ENCODE measurements around the gene IFT172. TPM values are rescaled to one million over a fixed set of nuclear protein-coding genes. Genes with fewer than 3 reads are reported as not detected.

IFT172 gene
- total RNA-seq, 2 experiments from 2014 or later: 7.9 to 9.9 TPM

GRCh38 chr2:27471961-27472360 is 17.6 kb downstream of the IFT172 start:
- no peak overlapping the region for H3K27ac Mint-ChIP-seq
- H3K4me3 Mint-ChIP-seq: no peak overlapping the region
- POLR2A ChIA-PET: no interaction called here
- H3K9me3 Mint-ChIP-seq: no peaks in the 10 kb centered on the region
- no peak for DNase-seq
- H3K27me3 Mint-ChIP-seq: no peaks in the 10 kb centered on the region
- peaks cover 2% of the 10 kb centered on the region for H3K36me3 Mint-ChIP-seq (ENCODE audit: low read depth)
- CTCF ChIA-PET: interaction anchor here (1.7 kb wide), 1 partner anchor 9 kb away, joined by 5 read pairs; no protein-coding TSS in a partner anchor
- no peaks in the 10 kb centered on the region for H3K4me1 Mint-ChIP-seq

GRCh38 chr2:27464443-27464842 is 25.1 kb downstream of the IFT172 start:
- Mint-ChIP-seq H3K9me3 (no peaks in the 10 kb centered on the region), H3K27me3 (no peaks in the 10 kb centered on the region), H3K4me1 (no peaks in the 10 kb centered on the region), H3K36me3 (ENCODE audit: low read depth) (no peaks in the 10 kb centered on the region), H3K4me3 (no peak overlapping the region), H3K27ac (no peak overlapping the region)
- DNase-seq: no peak
- ChIA-PET POLR2A (no interaction called here), CTCF (interaction anchor here (1.3 kb wide), 1 partner anchor 162 kb away, joined by 4 read pairs; no protein-coding TSS in a partner anchor)

GRCh38 chr2:27461118-27461517 is 28.4 kb downstream of the IFT172 start:
- CTCF ChIA-PET: interaction anchor here (0.6 kb wide), 1 partner anchor 22 kb away, joined by 3 read pairs; no protein-coding TSS in a partner anchor
- DNase-seq: no peak
- H3K4me1 Mint-ChIP-seq: no peaks in the 10 kb centered on the region
- H3K36me3 Mint-ChIP-seq (ENCODE audit: low read depth): no peaks in the 10 kb centered on the region
- no peaks in the 10 kb centered on the region for H3K27me3 Mint-ChIP-seq
- H3K27ac Mint-ChIP-seq: no peak overlapping the region
- POLR2A ChIA-PET: no interaction called here
- H3K9me3 Mint-ChIP-seq: no peaks in the 10 kb centered on the region
- no peak overlapping the region for H3K4me3 Mint-ChIP-seq

- Mint-ChIP-seq H3K36me3 (ENCODE audit: low read depth) (no peaks in the 10 kb centered on the region), H3K9me3 (no peaks in the 10 kb centered on the region), H3K27me3 (no peaks in the 10 kb centered on the region), H3K4me1 (peaks cover 3% of the 10 kb centered on the region), H3K27ac (no peak overlapping the region), H3K4me3 (no peak overlapping the region)
- DNase-seq: no peak
- ChIA-PET POLR2A (no interaction called here), CTCF (interaction anchor here (1.0 kb wide), 1 partner anchor 10 kb away, joined by 3 read pairs; no protein-coding TSS in a partner anchor)
These were observed 35.6 kb downstream of the IFT172 start for GRCh38 chr2:27453968-27454367.

- H3K4me3 Mint-ChIP-seq: no peak overlapping the region
- no peaks in the 10 kb centered on the region for H3K36me3 Mint-ChIP-seq (ENCODE audit: low read depth)
- peaks cover 6% of the 10 kb centered on the region for H3K4me1 Mint-ChIP-seq
- ChIA-PET POLR2A (no interaction called here), CTCF (no interaction called here)
- H3K27me3 Mint-ChIP-seq: no peaks in the 10 kb centered on the region
- H3K9me3 Mint-ChIP-seq: no peaks in the 10 kb centered on the region
- DNase-seq: no peak
- H3K27ac Mint-ChIP-seq: no peak overlapping the region
These were observed 38.4 kb downstream of the IFT172 start for GRCh38 chr2:27451095-27451494.

GRCh38 chr2:27448381-27448780 is 41.2 kb downstream of the IFT172 start:
- Mint-ChIP-seq H3K4me1 (peaks cover 12% of the 10 kb centered on the region), H3K27ac (no peak overlapping the region), H3K36me3 (ENCODE audit: low read depth) (peaks cover 5% of the 10 kb centered on the region), H3K27me3 (no peaks in the 10 kb centered on the region), H3K9me3 (no peaks in the 10 kb centered on the region), H3K4me3 (no peak overlapping the region)
- ChIA-PET POLR2A (interaction anchor here (1.3 kb wide), 1 partner anchor 19 kb away, joined by 3 read pairs; no protein-coding TSS in a partner anchor), CTCF (interaction anchor here (1.5 kb wide), 1 partner anchor 235 kb away, joined by 3 read pairs; no protein-coding TSS in a partner anchor)
- no peak for DNase-seq

GRCh38 chr2:27446057-27446456 is 43.5 kb downstream of the IFT172 start:
- ChIA-PET POLR2A (interaction anchor here (0.6 kb wide), 1 partner anchor 18 kb away, joined by 3 read pairs; no protein-coding TSS in a partner anchor), CTCF (interaction anchor here (0.7 kb wide), 1 partner anchor 166 kb away, joined by 3 read pairs; no protein-coding TSS in a partner anchor)
- Mint-ChIP-seq H3K9me3 (no peaks in the 10 kb centered on the region), H3K36me3 (ENCODE audit: low read depth) (peaks cover 20% of the 10 kb centered on the region), H3K4me3 (no peak overlapping the region), H3K27ac (no peak overlapping the region), H3K27me3 (no peaks in the 10 kb centered on the region), H3K4me1 (peaks cover 11% of the 10 kb centered on the region)
- DNase-seq: no peak

GRCh38 chr2:27445615-27446014 is 43.9 kb downstream of the IFT172 start:
- Mint-ChIP-seq H3K36me3 (ENCODE audit: low read depth) (peaks cover 25% of the 10 kb centered on the region), H3K27me3 (no peaks in the 10 kb centered on the region), H3K4me3 (no peak overlapping the region), H3K9me3 (no peaks in the 10 kb centered on the region), H3K4me1 (peaks cover 10% of the 10 kb centered on the region), H3K27ac (no peak overlapping the region)
- ChIA-PET POLR2A (interaction anchor here (0.6 kb wide), 1 partner anchor 18 kb away, joined by 3 read pairs; no protein-coding TSS in a partner anchor), CTCF (interaction anchor here (0.7 kb wide), 1 partner anchor 166 kb away, joined by 3 read pairs; no protein-coding TSS in a partner anchor)
- DNase-seq: no peak

GRCh38 chr2:27445155-27445554 is 44.4 kb downstream of the IFT172 start:
- H3K27ac Mint-ChIP-seq: no peak overlapping the region
- POLR2A ChIA-PET: no interaction called here
- no peaks in the 10 kb centered on the region for H3K27me3 Mint-ChIP-seq
- no peak for DNase-seq
- H3K36me3 Mint-ChIP-seq (ENCODE audit: low read depth): peaks cover 29% of the 10 kb centered on the region
- H3K4me1 Mint-ChIP-seq: peaks cover 10% of the 10 kb centered on the region
- H3K4me3 Mint-ChIP-seq: no peak overlapping the region
- CTCF ChIA-PET: no interaction called here
- H3K9me3 Mint-ChIP-seq: no peaks in the 10 kb centered on the region

- ChIA-PET CTCF (no interaction called here), POLR2A (interaction anchor here (0.6 kb wide), 1 partner anchor 33 kb away, joined by 3 read pairs; the partner anchor contains the start of gene PPM1G)
- peaks cover 9% of the 10 kb centered on the region for H3K4me1 Mint-ChIP-seq
- peaks cover 45% of the 10 kb centered on the region for H3K36me3 Mint-ChIP-seq (ENCODE audit: low read depth)
- no peak overlapping the region for H3K27ac Mint-ChIP-seq
- no peaks in the 10 kb centered on the region for H3K9me3 Mint-ChIP-seq
- no peak for DNase-seq
- H3K27me3 Mint-ChIP-seq: no peaks in the 10 kb centered on the region
- H3K4me3 Mint-ChIP-seq: no peak overlapping the region
These were observed 46.6 kb downstream of the IFT172 start for GRCh38 chr2:27442920-27443282.

GRCh38 chr2:27441958-27442919 is 47.3 kb downstream of the IFT172 start, which contains the start of gene KRTCAP3:
TSS of gene KRTCAP3 (plus strand) at chr2:27442381. CDS start at chr2:27442413, 32 bp downstream.
- H3K27me3 Mint-ChIP-seq: no peaks in the 10 kb centered on the region
- peak; percentile 25 for DNase-seq
- POLR2A ChIA-PET: interaction anchor here (0.5 to 0.8 kb wide), 3 partner anchors 13 to 62 kb away, joined by 3 to 4 read pairs (median 3); partner anchors contain the start of genes PPM1G and ZNF513
- H3K36me3 Mint-ChIP-seq (ENCODE audit: low read depth): peaks cover 47% of the 10 kb centered on the region
- H3K27ac Mint-ChIP-seq: no peak within 1 kb of the TSS
- peaks cover 9% of the 10 kb centered on the region for H3K4me1 Mint-ChIP-seq
- H3K4me3 Mint-ChIP-seq: no peak within 1 kb of the TSS
- no peaks in the 10 kb centered on the region for H3K9me3 Mint-ChIP-seq
- CTCF ChIA-PET: interaction anchor here (1.3 kb wide), 1 partner anchor 12 kb away, joined by 3 read pairs; no protein-coding TSS in a partner anchor

- Mint-ChIP-seq H3K27me3 (no peaks in the 10 kb centered on the region), H3K4me1 (peaks cover 9% of the 10 kb centered on the region), H3K27ac (no peak overlapping the region), H3K4me3 (no peak overlapping the region), H3K9me3 (no peaks in the 10 kb centered on the region), H3K36me3 (ENCODE audit: low read depth) (peaks cover 55% of the 10 kb centered on the region)
- DNase-seq: no peak
- CTCF ChIA-PET: interaction anchor here (1.3 kb wide), 1 partner anchor 11 kb away, joined by 3 read pairs; no protein-coding TSS in a partner anchor
- POLR2A ChIA-PET: interaction anchor here (0.5 to 1.2 kb wide), 3 partner anchors 12 to 61 kb away, joined by 3 to 4 read pairs (median 3); partner anchors contain the start of gene ZNF513
These were observed 48.2 kb downstream of the IFT172 start for GRCh38 chr2:27441226-27441926.
